ENCODE measurements around the gene TXNDC5. TPM values are rescaled to one million over a fixed set of nuclear protein-coding genes. Genes with fewer than 3 reads are reported as not detected.

Gene TXNDC5
- total RNA-seq, 4 donors from 2014 or later, result 49.2 to 61.1 (median 60.3) TPM

- no peak overlapping the region for H3K27ac ChIP-seq
- 75% methylated on average over 3 of the region's 5 CpGs for WGBS
- H3K4me3 ChIP-seq, result no peak overlapping the region
- H3K4me1 ChIP-seq, result peaks cover 16% of the 10 kb centered on the region
- no peak for DNase-seq (ENCODE audit: low spot score in 2 of 2)
- peaks cover 46% of the 10 kb centered on the region for H3K36me3 ChIP-seq
- no peaks in the 10 kb centered on the region for H3K9me3 ChIP-seq
- TF ChIP-seq EP300 (IDR thresholded peaks at IDR 0.05) (no peak), CTCF (IDR thresholded peaks at IDR 0.05) (no peak), POLR2AphosphoS5 (IDR thresholded peaks at IDR 0.05) (no peak), POLR2A (IDR thresholded peaks at IDR 0.05) (no peak)
- no peaks in the 10 kb centered on the region for H3K27me3 ChIP-seq
These were observed 5.8 kb downstream of the TXNDC5 start for GRCh38 chr6:7904654-7905319.

GRCh38 chr6:7903673-7904072, 6.9 kb downstream of the TXNDC5 start:
- 84% methylated on average over 3 of the region's 3 CpGs for WGBS
- H3K4me3 ChIP-seq, result no peak overlapping the region
- no peak overlapping the region for H3K27ac ChIP-seq
- H3K9me3 ChIP-seq, result no peaks in the 10 kb centered on the region
- peaks cover 55% of the 10 kb centered on the region for H3K36me3 ChIP-seq
- TF ChIP-seq POLR2AphosphoS5 (IDR thresholded peaks at IDR 0.05) (no peak), POLR2A (IDR thresholded peaks at IDR 0.05) (no peak), EP300 (IDR thresholded peaks at IDR 0.05) (no peak), CTCF (IDR thresholded peaks at IDR 0.05) (no peak)
- peaks cover 7% of the 10 kb centered on the region for H3K4me1 ChIP-seq
- DNase-seq (ENCODE audit: low spot score in 2 of 2), result no peak
- no peaks in the 10 kb centered on the region for H3K27me3 ChIP-seq

- Histone ChIP-seq H3K27ac (no peak overlapping the region), H3K27me3 (no peaks in the 10 kb centered on the region), H3K9me3 (no peaks in the 10 kb centered on the region), H3K4me3 (no peak overlapping the region), H3K36me3 (peaks cover 63% of the 10 kb centered on the region), H3K4me1 (peaks cover 2% of the 10 kb centered on the region)
- DNase-seq (ENCODE audit: low spot score in 2 of 2), result no peak
- TF ChIP-seq POLR2AphosphoS5 (IDR thresholded peaks at IDR 0.05) (no peak), EP300 (IDR thresholded peaks at IDR 0.05) (no peak), POLR2A (IDR thresholded peaks at IDR 0.05) (no peak), CTCF (IDR thresholded peaks at IDR 0.05) (no peak)
- WGBS, result 94% methylated on average over 1 of the region's 1 CpG
These were observed 7.7 kb downstream of the TXNDC5 start for GRCh38 chr6:7902867-7903266.

- TF ChIP-seq CTCF (IDR thresholded peaks at IDR 0.05) (no peak), EP300 (IDR thresholded peaks at IDR 0.05) (no peak), POLR2AphosphoS5 (IDR thresholded peaks at IDR 0.05) (no peak), POLR2A (IDR thresholded peaks at IDR 0.05) (no peak)
- Histone ChIP-seq H3K4me1 (peaks cover 2% of the 10 kb centered on the region), H3K27ac (no peak overlapping the region), H3K4me3 (no peak overlapping the region), H3K27me3 (no peaks in the 10 kb centered on the region), H3K36me3 (peaks cover 70% of the 10 kb centered on the region), H3K9me3 (no peaks in the 10 kb centered on the region)
- DNase-seq (ENCODE audit: low spot score in 2 of 2), result no peak
- WGBS, result 74% methylated on average over 8 of the region's 8 CpGs
These were observed 8.4 kb downstream of the TXNDC5 start for GRCh38 chr6:7902221-7902620.

- peaks cover 72% of the 10 kb centered on the region for H3K36me3 ChIP-seq
- H3K4me1 ChIP-seq, result peaks cover 2% of the 10 kb centered on the region
- WGBS, result 81% methylated on average over 4 of the region's 4 CpGs
- no peak overlapping the region for H3K27ac ChIP-seq
- H3K4me3 ChIP-seq, result no peak overlapping the region
- no peak for TF ChIP-seq POLR2AphosphoS5 (IDR thresholded peaks at IDR 0.05)
- no peak for TF ChIP-seq EP300 (IDR thresholded peaks at IDR 0.05)
- no peak for TF ChIP-seq POLR2A (IDR thresholded peaks at IDR 0.05)
- no peaks in the 10 kb centered on the region for H3K27me3 ChIP-seq
- no peaks in the 10 kb centered on the region for H3K9me3 ChIP-seq
- no peak for DNase-seq (ENCODE audit: low spot score in 2 of 2)
These were observed 8.8 kb downstream of the TXNDC5 start for GRCh38 chr6:7901780-7902179.
